HG03066 (cell line): ENCODE data around the gene ZNF665.
"Not testable (repeated sequence)": the region's sequence is repeated elsewhere in the genome, so short reads cannot be mapped to it uniquely, and the experiment has no call there.

Experiments used
- ATAC-seq: cut with Tn5 transposase; IDR thresholded peaks from one replicate; pipeline ENCODE4 v1.9.1; 2021; ENCODE audit warnings: low read depth; ENCODE audit not compliant: unreplicated experiment

ZNF665 gene

DNA sequence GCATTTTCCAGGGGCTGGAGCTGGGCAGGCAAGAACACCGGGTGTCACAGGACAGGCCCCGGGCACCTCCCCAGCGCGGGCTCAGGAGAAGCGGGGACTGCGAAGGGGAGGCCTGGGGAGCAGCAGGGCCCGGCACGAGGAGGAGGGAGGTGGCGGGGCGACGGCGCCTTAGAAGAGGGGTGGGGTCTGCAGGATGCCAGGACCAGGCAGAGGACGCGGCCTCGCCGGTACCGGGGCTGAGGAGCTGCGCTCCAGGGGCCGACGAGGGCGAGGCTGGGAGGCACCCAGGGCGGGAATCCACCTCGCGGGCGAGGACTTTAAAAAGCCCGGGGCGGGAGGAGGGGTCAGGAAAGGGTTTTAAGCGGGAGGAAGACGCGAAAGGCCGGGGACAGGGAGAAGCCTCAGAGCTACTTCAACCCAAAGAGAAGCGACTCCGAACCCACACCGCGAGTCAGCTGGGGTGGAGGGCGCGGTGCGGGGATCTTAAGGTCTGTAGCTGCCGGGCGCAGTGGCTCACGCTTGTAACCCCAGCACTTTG is 35.0 kb downstream of the ZNF665 start:
- no peak for ATAC-seq

DNA sequence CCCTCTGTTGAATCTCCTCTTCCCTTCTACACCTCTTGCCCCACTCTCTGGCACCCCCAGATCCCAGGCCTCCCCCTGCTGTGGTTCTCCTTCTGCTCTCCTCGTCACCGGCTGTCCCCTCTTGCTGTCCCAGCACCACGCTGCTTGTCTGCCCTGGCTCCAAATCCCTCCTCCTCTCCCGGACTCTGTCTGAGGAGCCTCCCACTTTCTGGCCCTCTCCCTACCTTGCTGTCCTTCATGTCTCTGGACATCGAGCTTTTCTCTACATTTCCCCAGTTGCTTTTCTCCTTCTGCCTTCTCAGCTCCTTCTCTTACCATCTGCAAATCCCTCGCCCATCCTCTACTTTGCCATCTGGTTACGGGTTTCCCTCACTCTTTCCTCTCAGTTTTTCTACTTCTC is 35.5 kb downstream of the ZNF665 start:
- no peak for ATAC-seq

DNA sequence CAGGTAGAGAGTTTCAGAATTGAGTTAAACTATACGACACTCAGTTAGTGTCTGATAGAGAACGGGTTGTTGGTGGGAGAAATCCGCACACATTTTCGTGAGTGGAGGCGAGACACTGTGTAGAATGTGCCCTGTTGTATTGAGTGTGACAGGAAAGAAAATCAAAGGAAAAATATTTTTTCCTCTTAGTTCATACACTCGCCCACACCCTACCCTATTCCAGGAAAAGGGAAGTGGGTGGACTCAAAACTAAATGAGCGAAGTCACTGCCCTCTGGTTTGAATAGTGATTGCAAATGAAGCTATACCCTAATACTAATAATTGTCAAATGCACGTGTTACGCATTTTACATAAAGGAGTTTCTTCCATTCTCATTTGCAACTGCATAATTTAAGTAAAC is 36.3 kb downstream of the ZNF665 start:
- no peak for ATAC-seq

DNA sequence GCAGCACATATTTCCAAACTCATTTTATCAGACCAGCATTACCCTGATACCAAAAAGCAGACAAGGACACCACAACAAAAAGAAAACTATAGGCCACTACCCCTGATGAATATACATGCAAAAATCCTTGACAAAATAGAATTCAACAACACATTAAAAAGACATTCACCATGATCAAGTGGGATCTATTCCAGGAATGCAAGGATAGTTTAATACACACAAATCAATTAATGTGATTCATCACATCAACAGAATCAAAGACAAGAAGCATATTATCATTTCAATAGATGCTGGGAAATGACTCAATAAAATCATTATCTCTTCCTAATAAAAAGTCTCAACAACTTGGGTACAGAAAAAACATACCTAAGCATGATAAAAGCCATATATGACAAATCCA is 45.5 kb downstream of the ZNF665 start:
- ATAC-seq: no peak

DNA sequence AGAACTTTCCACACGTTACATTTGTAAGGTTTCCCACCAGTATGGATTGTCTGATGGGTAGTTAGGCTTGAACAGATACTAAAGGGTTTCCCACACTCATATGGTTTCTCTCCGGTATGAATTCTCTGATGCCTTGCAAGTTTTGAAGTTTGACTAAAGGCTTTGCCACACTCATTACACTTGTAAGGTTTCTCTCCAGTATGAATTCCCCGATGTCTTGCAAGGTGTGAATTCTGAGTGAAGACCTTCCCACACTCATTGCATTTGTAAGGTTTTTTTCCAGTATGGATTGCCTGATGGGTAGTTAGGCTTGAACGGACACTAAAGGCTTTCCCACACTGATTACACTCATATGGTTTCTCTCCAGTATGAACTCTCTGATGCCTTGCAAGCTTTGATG is 52.8 kb downstream of the ZNF665 start:
- no peak for ATAC-seq

DNA sequence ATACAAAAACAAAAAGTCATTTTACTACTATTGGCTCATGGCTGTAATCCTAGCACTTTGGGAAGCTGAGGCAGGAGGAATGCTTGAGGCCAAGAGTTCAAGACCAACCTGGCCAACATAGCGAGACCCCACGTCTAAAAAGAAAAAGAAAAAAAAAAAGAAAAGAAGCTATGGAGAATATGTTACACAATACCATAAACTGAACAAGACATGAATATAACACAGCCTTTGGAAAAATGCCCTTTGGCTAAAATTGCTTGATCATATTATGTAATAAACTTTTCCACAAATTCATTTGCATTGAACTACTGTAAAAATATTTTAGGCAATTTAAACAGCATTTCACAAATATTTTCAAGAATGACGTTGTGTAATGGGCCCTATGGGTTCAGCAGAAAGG is 56.7 kb downstream of the ZNF665 start:
- no peak for ATAC-seq

DNA sequence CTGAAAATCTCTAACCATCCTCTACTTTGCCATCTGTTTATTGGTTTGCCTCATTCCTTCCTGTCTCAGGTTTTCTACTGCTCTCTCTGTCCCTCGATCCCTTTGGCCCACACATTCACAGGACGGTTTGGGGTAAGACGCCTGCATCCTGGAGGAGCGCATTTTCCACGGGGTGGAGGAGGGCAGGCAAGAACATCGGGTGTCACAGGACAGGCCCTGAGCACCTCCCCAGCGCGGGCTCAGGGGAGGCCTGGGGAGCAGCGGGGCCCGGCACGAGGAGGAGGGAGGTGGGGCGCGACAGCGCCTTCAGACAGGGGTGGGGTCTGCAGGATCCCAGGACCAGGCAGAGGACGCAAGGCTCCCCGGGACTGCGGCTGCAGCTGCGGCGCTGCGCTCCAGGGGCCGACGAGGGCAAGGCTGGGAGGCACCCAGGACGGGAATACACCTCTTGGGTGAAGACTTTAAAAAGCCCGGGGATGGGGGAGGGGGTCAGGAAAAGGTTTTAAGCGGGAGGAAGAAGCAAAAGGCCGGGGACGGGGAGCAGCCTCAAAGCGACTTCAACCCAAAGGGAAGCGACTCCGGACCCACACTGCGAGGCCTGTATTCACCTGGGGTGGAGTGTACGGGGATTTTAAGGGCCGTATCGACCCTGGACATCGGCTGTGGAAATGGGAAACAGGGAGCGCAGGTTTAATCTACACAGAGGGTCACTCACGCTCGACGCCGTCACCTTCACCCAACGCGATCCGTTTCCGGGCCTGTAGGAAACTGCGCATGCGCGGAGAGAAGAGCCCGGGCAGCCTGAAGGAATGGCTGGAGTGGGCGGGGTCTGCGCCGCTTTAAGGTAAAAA is 60.8 kb downstream of the ZNF665 start, which contains the start of gene ZNF415:
ZNF415 (minus strand) TSS at position 770 of the 851 bp plus-strand sequence. CDS start 10,234 bp downstream, outside the sequence.
- ATAC-seq: no peak

DNA sequence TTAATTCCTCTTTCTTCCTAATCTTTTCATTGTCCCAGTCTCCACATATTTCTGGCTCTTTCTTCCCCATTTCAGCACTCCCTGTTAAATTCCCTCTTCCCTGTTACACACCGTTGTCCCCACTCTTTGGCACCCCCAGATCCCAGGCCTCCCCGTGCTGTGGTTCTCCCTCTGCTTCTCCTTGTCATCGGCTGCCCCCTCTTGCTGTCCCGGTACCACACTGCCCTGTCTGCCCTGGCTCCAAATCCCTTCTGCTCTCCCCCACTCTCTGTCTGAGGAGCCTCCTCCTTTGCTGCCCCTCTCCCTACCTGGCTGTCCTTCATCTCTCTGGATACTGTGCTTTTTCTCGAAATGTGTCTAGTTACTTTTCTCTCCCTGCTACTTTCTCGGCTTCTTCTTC is 61.4 kb downstream of the ZNF665 start:
- no peak for ATAC-seq

DNA sequence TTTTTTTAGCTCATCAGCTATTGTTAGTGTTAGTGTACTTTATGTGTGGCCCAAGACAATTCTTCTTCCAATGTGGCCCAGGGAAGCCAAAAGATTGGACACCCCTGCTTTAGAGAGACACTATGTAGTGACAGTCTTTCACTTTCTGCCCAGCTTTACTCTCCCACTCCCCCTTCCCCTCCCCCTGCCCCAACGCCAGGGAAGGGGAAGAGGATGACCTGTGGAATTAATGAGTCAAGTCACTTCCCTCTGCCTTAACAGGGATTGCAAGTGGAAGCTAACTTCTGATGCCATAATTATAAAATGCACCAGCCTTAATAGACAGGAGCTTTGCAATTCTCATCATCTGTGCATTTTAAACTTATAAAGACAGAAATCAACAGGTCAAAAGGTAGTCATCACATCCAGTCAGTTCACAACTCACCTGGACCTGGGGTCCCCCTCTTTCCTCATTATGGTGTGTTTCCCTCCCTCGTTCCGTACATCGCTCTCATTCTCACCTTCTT is 62.0 kb downstream of the ZNF665 start:
- ATAC-seq: no peak

DNA sequence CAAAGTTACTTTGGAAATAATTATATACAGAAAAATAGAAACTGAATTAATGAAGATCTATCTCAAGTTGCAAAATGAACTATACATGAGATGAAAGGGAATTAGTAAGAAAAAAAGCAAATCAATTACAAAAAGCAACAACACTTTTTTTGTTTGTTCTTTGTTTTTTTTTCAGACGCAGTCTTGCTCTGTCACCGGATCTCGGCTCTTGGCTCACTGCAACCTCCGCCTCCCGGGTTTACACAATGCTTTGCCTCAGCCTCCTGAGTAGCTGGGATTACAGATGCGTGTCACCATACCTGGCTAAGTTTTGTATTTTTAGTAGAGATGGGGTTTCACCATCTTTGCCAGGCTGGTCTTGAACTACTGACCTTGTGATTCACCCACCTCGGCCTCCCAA is 62.7 kb downstream of the ZNF665 start:
- no peak for ATAC-seq

DNA sequence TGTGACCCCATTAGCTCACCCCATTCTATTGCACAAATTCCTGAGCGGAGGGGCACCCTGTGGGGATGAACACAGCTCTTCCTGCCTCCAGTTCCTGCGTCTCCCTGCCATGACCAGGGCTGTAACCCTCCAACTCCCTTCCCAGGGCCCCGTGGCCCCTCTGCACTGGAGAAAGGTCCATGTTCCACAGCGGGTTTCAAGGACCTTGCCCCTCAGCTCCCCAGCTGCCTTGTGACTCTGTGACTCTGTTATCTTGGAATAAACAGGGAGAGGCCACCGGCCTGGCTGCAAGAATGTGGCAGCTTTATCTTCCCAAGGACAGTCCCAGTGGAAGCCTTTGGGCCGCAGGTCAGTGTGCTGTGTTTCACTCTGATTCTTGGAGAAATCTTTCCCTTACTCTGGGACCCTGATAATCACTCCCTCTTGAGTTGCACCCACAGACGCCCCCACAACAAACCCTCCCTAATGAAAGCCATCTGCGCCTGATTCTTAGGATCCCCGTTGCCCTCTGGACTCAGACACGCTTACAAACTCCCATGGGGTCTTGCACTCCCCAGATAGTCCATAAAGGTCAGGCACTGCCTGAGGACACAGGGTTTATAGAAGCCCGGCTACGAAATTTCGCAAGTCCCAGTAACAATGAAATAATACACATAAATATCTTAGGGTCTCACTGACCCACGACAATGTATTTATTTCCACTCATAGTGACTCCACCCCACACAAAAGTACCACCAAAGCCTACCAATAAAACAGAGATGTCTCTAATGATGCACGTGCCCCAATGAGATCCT is 66.2 kb downstream of the ZNF665 start:
- ATAC-seq: not testable (repeated sequence)

DNA sequence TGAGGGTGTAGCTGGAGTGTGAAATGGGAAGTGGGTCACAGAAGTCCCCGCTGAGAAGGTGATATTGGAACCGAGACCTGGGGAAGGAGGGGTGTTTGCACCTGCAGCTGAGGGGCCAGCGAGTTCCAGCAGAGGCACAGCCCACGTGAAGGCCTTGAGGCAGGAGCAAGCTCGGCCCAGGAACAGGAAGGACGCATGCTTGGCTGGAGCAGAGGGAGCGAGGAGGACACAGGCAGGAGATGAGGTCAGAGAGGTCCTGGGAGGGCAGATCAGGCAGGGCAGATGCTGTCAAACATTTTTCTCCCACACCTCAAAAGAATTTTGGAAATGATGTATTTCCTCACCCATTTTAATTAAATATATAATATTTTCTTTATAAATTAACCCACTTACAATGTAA is 69.8 kb downstream of the ZNF665 start:
- ATAC-seq: no peak
